Fibroblast of villous mesenchyme (primary cell): Measurements from ENCODE around the gene GNAT1. TPM values are rescaled to one million over a fixed set of nuclear protein-coding genes. Genes with fewer than 3 reads are reported as not detected.
A peak's percentile ranks its signal among the peaks of the same experiment; 100 is the strongest.

Experiments used
- DNase-seq: peaks from one replicate; pipeline ENCODE4 v3.0.0-alpha.2; 2010; ENCODE audit warnings: low read depth
- H3K4me3 ChIP-seq: 2 replicates; pipeline ENCODE4 v1.5.1; 2011; ENCODE audit warnings: low read depth, mild to moderate bottlenecking, low read length
- total RNA-seq: library from RNA; depleted of rRNA; stranded (reverse); fragments of >200 nt; gene quantifications from 2 replicates; pipeline ENCODE4 v1.2.3, GENCODE V29; 2012
- TF ChIP-seq, protein P1 (sequence below): IDR thresholded peaks from 2 replicates; pipeline ENCODE4 v1.5.1; 2012; ENCODE audit warnings: low read depth, mild to moderate bottlenecking, low read length; ENCODE audit not compliant: insufficient read depth

The GNAT1 gene
- total RNA-seq, 1 donor: not detected

DNA sequence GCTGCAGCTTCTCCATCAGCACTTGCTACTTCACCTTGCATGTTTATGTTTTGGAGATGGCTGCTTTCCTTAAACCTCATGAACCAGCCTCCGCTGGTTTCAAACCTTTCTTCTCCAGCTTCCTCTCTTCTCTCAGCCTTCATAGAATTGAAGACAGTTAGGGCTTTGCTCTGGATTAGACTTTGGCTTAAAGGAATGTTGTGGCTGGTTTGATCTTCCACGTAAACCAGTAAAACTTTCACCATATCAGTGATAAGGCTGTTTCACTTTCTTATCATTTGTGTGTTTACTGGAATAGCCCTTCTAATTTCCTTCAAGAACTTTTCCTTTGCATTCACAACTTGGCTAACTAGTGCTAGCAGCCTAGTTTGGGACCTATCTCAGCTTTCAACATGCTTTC, 11.7 kb upstream of the GNAT1 start:
- TF ChIP-seq, protein P1, sequence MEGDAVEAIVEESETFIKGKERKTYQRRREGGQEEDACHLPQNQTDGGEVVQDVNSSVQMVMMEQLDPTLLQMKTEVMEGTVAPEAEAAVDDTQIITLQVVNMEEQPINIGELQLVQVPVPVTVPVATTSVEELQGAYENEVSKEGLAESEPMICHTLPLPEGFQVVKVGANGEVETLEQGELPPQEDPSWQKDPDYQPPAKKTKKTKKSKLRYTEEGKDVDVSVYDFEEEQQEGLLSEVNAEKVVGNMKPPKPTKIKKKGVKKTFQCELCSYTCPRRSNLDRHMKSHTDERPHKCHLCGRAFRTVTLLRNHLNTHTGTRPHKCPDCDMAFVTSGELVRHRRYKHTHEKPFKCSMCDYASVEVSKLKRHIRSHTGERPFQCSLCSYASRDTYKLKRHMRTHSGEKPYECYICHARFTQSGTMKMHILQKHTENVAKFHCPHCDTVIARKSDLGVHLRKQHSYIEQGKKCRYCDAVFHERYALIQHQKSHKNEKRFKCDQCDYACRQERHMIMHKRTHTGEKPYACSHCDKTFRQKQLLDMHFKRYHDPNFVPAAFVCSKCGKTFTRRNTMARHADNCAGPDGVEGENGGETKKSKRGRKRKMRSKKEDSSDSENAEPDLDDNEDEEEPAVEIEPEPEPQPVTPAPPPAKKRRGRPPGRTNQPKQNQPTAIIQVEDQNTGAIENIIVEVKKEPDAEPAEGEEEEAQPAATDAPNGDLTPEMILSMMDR: no peak
- peak; percentile 79 for DNase-seq
- no peak overlapping the region for H3K4me3 ChIP-seq

DNA sequence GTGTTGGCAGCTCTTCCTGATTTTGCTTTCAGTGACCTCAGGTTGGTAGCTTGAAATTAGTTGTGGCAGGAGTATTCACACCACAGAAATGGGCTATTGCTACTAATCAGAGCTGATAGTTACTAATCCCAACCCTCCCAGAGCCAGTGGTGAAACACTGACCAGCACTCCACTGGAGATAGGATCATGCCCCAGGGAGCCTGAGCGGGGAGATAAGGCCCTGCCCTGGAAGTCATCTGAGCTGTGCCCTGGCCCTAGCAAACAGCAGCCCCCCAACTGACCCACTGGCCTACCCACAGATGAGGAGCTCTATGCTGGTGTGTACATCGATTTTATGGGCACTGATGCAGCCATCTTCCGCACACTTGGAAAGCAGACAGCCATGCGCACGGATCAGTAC, 9.4 kb upstream of the GNAT1 start:
- no peak overlapping the region for H3K4me3 ChIP-seq
- TF ChIP-seq, protein P1: no peak
- peak; percentile 6 for DNase-seq

DNA sequence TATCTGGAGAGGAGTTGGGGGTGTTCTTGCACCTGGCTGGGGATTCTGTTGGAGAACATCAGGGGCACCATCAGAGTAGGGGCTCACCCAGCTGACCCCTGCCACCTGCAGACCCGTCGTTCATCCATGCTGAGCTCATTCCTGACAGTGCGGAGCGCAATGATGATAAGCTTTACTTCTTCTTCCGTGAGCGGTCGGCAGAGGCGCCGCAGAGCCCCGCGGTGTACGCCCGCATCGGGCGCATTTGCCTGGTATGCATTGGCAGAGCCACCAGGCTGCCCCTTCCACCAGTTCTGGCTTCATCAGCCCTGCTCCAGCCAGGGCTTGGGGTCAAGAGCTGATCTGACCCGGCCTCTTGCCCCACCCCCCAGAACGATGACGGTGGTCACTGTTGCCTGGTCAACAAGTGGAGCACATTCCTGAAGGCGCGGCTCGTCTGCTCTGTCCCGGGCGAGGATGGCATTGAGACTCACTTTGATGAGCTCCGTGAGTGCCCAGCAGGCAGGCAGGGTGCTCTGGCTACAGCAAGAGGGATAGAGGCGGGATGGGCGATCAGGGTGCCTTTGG, 8.8 kb upstream of the GNAT1 start:
- H3K4me3 ChIP-seq: no peak overlapping the region
- TF ChIP-seq, protein P1: no peak
- no peak for DNase-seq

DNA sequence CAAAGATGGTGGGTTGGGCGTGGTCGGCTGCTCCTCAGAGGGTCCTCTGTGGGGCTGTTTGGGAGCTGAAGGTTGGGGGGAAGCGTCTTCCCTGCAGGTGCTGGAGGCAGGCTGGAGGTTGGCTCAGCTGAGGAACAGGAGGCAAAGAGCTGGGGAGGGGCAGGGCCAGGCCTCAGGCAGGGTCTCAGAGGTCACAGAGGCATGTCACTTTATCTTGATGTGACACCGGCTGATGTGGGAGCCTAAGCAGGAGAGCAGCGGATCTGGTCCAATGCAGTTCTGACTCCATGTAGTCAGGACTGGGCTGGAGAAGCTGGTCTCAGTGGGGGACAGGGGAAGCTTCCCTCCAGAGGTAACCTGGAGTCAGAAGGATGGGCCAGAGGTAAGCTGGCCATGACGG, 7.7 kb upstream of the GNAT1 start:
- H3K4me3 ChIP-seq: no peak overlapping the region
- TF ChIP-seq, protein P1: no peak
- DNase-seq: no peak

DNA sequence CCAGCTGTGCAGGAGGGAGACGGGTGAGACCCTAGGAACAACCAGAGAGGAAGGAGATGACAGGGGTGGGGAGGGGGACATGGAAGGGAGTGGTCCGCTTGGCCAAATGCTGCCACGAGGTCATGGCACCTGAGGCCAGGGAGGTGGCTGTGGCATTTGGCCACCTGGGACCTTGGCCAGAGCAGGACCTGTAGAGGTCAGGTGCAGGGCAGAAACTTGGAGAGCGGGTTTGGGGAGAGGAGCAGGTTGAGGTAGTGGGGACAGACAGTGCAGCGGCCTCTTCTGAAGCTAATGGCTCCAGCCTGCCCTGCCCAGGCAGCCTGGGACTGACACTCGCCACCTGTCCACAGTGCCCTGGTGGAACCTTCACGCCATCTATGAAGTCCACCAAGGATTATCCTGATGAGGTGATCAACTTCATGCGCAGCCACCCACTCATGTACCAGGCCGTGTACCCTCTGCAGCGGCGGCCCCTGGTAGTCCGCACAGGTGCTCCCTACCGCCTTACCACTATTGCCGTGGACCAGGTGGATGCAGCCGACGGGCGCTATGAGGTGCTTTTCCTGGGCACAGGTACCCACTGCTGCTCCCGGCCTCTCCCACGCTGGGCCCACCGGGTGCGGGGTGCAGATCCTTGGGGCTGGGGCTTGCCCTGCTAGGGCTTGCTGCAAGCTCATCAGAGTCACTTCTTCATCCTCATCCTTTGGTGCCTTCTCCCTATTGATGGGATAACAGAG, 7.0 kb upstream of the GNAT1 start:
- no peak overlapping the region for H3K4me3 ChIP-seq
- TF ChIP-seq, protein P1: no peak
- no peak for DNase-seq

DNA sequence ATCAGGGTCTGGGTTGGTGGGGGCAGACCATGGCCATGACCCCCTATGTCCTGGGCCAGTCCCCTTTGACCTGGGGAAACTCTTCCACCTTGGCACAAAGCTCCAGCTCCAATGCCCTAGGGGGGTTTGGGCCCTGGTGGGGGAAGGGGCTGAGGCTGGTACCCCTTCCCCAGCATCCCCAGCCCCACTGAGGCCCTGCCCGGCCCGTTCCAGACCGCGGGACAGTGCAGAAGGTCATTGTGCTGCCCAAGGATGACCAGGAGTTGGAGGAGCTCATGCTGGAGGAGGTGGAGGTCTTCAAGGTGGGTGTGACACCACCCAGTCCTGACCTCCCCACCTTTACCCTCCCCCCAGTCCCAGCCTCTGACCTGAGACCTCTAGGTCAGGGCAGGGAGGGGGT, 6.2 kb upstream of the GNAT1 start:
- no peak for DNase-seq
- H3K4me3 ChIP-seq: no peak overlapping the region
- TF ChIP-seq, protein P1: no peak
